RWPE2 (cell line): ENCODE data around the gene SKAP2.

Experiments
- ATAC-seq: fragments of 200-7000 bp; cut with Tn5 transposase; 3 replicates; pipeline ENCODE4 v1.9.1; 2021; ENCODE audit warnings: low read depth
- DNase-seq: peaks from one replicate; pipeline ENCODE4 v3.0.0-alpha.2; 2020; ENCODE audit warnings: low spot score
- H3K27ac ChIP-seq: fragments of 450-650 bp; 2 replicates; pipeline ENCODE4 v1.5.1; 2017; ENCODE audit warnings: mild to moderate bottlenecking; ENCODE audit not compliant: poor library complexity, severe bottlenecking
- H3K27me3 ChIP-seq: fragments of 250-450 bp; sonication (Bioruptor Pico); 2 replicates; pipeline ENCODE4 v1.5.1; 2021; ENCODE audit warnings: mild to moderate bottlenecking, moderate library complexity; ENCODE audit not compliant: insufficient read depth, poor library complexity, severe bottlenecking
- H3K36me3 ChIP-seq: fragments of 250-450 bp; sonication (Bioruptor Pico); 2 replicates; pipeline ENCODE4 v1.5.1; 2020; ENCODE audit warnings: low read depth, mild to moderate bottlenecking, moderate library complexity
- H3K4me1 ChIP-seq: fragments of 250-450 bp; sonication (Bioruptor Pico); 2 replicates; pipeline ENCODE4 v1.5.1; 2021; ENCODE audit warnings: mild to moderate bottlenecking, moderate library complexity; ENCODE audit not compliant: insufficient read depth, poor library complexity, severe bottlenecking
- H3K4me3 ChIP-seq: fragments of 250-450 bp; sonication (Bioruptor Pico); 2 replicates; pipeline ENCODE4 v1.5.1; 2021; ENCODE audit warnings: mild to moderate bottlenecking, moderate library complexity; ENCODE audit not compliant: severe bottlenecking
- H3K9me3 ChIP-seq: fragments of 250-450 bp; sonication (Bioruptor Pico); 2 replicates; pipeline ENCODE4 v1.5.1; 2021; ENCODE audit warnings: mild to moderate bottlenecking, moderate library complexity; ENCODE audit not compliant: severe bottlenecking
- TF ChIP-seq, protein P1 (sequence below): fragments of 450-650 bp; IDR thresholded peaks from one replicate; pipeline ENCODE4 v1.5.1; 2017; ENCODE audit warnings: mild to moderate bottlenecking, moderate library complexity; ENCODE audit not compliant: poor library complexity, severe bottlenecking

SKAP2 gene

DNA sequence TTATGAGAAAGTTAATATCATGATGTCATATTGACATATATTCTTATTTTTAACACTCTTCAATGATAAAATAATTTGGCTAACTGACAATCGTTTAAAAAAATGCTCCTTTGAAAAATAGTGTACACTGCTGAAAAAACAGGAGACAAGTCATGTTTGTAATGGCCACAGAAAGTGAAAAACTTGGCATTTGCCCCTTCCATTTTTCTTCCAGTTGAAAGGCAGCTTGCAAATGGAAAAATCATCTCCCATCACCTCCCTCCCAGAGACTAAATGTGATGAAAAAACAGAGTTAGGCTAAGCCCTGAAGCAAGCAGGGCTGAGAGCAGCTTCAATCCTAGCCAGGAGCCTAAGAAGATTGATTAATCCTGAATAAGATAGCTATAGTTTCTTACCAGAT is 160.4 kb downstream of the SKAP2 start:
- Histone ChIP-seq H3K27ac (no peak overlapping the region), H3K27me3 (no peaks in the 10 kb centered on the region), H3K4me1 (peaks cover 12% of the 10 kb centered on the region), H3K9me3 (no peaks in the 10 kb centered on the region), H3K4me3 (no peak overlapping the region), H3K36me3 (no peaks in the 10 kb centered on the region)
- ATAC-seq (no peak), DNase-seq (no peak)
- TF ChIP-seq, protein P1, sequence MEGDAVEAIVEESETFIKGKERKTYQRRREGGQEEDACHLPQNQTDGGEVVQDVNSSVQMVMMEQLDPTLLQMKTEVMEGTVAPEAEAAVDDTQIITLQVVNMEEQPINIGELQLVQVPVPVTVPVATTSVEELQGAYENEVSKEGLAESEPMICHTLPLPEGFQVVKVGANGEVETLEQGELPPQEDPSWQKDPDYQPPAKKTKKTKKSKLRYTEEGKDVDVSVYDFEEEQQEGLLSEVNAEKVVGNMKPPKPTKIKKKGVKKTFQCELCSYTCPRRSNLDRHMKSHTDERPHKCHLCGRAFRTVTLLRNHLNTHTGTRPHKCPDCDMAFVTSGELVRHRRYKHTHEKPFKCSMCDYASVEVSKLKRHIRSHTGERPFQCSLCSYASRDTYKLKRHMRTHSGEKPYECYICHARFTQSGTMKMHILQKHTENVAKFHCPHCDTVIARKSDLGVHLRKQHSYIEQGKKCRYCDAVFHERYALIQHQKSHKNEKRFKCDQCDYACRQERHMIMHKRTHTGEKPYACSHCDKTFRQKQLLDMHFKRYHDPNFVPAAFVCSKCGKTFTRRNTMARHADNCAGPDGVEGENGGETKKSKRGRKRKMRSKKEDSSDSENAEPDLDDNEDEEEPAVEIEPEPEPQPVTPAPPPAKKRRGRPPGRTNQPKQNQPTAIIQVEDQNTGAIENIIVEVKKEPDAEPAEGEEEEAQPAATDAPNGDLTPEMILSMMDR = no peak

DNA sequence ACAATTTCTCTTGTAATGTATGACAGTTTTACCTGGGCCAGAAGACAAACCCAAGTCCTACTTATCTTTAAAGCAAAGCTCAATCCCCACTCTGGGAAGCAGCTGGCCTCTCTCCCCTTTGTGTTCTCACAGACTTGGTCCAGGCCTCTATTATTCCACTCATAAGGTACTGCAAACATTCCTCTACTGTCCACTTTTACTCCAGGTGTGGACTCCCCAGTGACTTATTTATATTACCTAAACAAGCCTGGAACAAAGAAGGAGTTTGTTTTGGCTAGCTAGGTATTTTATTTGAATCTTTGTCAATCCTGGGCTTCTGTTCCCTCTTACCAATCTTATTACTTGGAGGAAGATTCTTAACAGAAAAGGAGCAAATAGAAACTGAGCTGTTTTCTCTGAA is 163.5 kb downstream of the SKAP2 start:
- no peak overlapping the region for H3K4me3 ChIP-seq
- no peaks in the 10 kb centered on the region for H3K27me3 ChIP-seq
- no peak for ATAC-seq
- peaks cover 8% of the 10 kb centered on the region for H3K4me1 ChIP-seq
- H3K9me3 ChIP-seq = no peaks in the 10 kb centered on the region
- H3K36me3 ChIP-seq = no peaks in the 10 kb centered on the region
- no peak overlapping the region for H3K27ac ChIP-seq
- DNase-seq = no peak
- TF ChIP-seq, protein P1 = no peak

DNA sequence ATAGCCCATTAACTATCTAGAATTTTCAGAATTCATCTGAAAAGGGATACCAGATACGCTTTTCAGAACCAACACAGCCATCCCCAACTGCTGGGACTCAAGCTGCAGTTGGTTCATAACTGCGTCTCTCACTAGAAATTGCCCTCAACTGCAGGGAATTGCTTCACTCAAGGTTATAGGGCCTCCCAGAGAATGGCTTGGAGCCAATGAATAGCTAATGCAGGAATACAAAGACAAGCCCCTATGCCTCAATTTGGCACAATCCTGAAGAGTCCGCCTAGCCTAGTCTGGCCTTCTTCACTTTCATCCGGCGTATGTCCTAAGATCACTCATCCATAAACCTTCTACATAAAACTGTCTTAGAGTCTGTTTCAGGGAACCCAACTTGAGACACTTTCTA is 164.0 kb downstream of the SKAP2 start:
- no peak overlapping the region for H3K27ac ChIP-seq
- TF ChIP-seq, protein P1 = no peak
- H3K4me1 ChIP-seq = peaks cover 3% of the 10 kb centered on the region
- ATAC-seq = no peak
- H3K4me3 ChIP-seq = no peak overlapping the region
- H3K36me3 ChIP-seq = no peaks in the 10 kb centered on the region
- H3K27me3 ChIP-seq = no peaks in the 10 kb centered on the region
- no peaks in the 10 kb centered on the region for H3K9me3 ChIP-seq
- DNase-seq = no peak

DNA sequence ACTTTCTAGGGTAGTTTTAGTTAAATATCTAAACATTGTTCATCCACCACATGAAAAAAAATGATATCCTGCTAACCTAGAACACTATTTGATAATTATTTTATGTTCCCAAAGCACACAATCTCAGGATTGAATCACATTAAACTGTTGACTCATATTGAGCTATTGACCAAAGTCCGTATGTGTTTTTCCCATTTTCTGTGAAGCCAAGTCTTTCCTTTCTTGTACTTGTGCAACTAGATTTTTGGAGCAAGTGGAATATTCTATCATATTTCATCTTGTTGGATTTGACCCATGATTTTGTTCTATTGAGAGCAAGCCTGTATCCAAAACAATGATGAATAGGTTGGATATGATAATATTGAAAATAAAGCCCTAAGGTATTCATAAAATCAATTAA is 164.6 kb downstream of the SKAP2 start:
- Histone ChIP-seq H3K9me3 (no peaks in the 10 kb centered on the region), H3K36me3 (no peaks in the 10 kb centered on the region), H3K4me3 (no peak overlapping the region), H3K27me3 (no peaks in the 10 kb centered on the region), H3K4me1 (no peaks in the 10 kb centered on the region), H3K27ac (no peak overlapping the region)
- ATAC-seq = no peak
- TF ChIP-seq, protein P1 = no peak
- no peak for DNase-seq

DNA sequence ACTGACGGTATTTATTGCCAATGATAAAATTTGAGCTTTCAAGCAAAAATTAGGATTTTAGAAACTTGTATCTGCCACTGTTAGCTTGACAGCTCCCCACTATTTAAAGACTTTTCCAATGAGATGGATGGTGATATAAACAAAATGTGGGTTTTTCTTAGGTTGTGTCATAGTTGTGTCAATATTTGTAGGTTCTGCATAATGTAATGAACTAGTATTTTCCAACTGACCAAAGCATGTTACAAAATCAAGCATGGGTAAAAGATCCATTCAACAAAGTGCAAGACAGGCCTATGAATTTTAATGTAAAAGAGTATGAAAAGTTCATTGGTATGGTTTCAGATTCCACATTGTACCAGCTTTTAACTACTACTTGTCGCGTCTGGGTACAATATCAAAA is 165.6 kb downstream of the SKAP2 start:
- no peak overlapping the region for H3K27ac ChIP-seq
- H3K4me1 ChIP-seq = no peaks in the 10 kb centered on the region
- H3K4me3 ChIP-seq = no peak overlapping the region
- no peaks in the 10 kb centered on the region for H3K27me3 ChIP-seq
- DNase-seq (no peak), ATAC-seq (no peak)
- H3K36me3 ChIP-seq = no peaks in the 10 kb centered on the region
- no peaks in the 10 kb centered on the region for H3K9me3 ChIP-seq
- TF ChIP-seq, protein P1 = no peak
